ENCODE results near the gene FANCC.

FANCC gene

GRCh38 chr9:95157481-95158151, 159.9 kb downstream of the FANCC start:
- no peak overlapping the region for H3K4me3 ChIP-seq (ENCODE audit: low read length)
- TF ChIP-seq ZNF274 (IDR thresholded peaks at IDR 0.05; ENCODE audit: low read depth, low read length), result no peak

GRCh38 chr9:95156074-95156473, 161.4 kb downstream of the FANCC start:
- TF ChIP-seq ZNF274 (IDR thresholded peaks at IDR 0.05; ENCODE audit: low read depth, low read length), result no peak
- H3K4me3 ChIP-seq (ENCODE audit: low read length), result no peak overlapping the region

GRCh38 chr9:95155220-95155619, 162.3 kb downstream of the FANCC start:
- no peak overlapping the region for H3K4me3 ChIP-seq (ENCODE audit: low read length)
- TF ChIP-seq ZNF274 (IDR thresholded peaks at IDR 0.05; ENCODE audit: low read depth, low read length), result no peak

- TF ChIP-seq ZNF274 (IDR thresholded peaks at IDR 0.05; ENCODE audit: low read depth, low read length), result no peak
- H3K4me3 ChIP-seq (ENCODE audit: low read length), result no peak overlapping the region
Measured at GRCh38 chr9:95150903-95151302, 166.6 kb downstream of the FANCC start.

- TF ChIP-seq ZNF274 (IDR thresholded peaks at IDR 0.05; ENCODE audit: low read depth, low read length), result no peak
- H3K4me3 ChIP-seq (ENCODE audit: low read length), result no peak overlapping the region
Measured at GRCh38 chr9:95148208-95148520, 169.3 kb downstream of the FANCC start.

- TF ChIP-seq ZNF274 (IDR thresholded peaks at IDR 0.05; ENCODE audit: low read depth, low read length), result no peak
- H3K4me3 ChIP-seq (ENCODE audit: low read length), result no peak overlapping the region
Measured at GRCh38 chr9:95147452-95148207, 169.9 kb downstream of the FANCC start.

GRCh38 chr9:95143591-95144561, 173.6 kb downstream of the FANCC start:
- TF ChIP-seq ZNF274 (IDR thresholded peaks at IDR 0.05; ENCODE audit: low read depth, low read length), result no peak
- no peak overlapping the region for H3K4me3 ChIP-seq (ENCODE audit: low read length)

GRCh38 chr9:95142728-95143127, 174.8 kb downstream of the FANCC start:
- no peak overlapping the region for H3K4me3 ChIP-seq (ENCODE audit: low read length)
- TF ChIP-seq ZNF274 (IDR thresholded peaks at IDR 0.05; ENCODE audit: low read depth, low read length), result no peak

- TF ChIP-seq ZNF274 (IDR thresholded peaks at IDR 0.05; ENCODE audit: low read depth, low read length), result no peak
- H3K4me3 ChIP-seq (ENCODE audit: low read length), result no peak overlapping the region
Measured at GRCh38 chr9:95142315-95142714, 175.2 kb downstream of the FANCC start.

GRCh38 chr9:95140821-95141220, 176.7 kb downstream of the FANCC start:
- no peak overlapping the region for H3K4me3 ChIP-seq (ENCODE audit: low read length)
- no peak for TF ChIP-seq ZNF274 (IDR thresholded peaks at IDR 0.05; ENCODE audit: low read depth, low read length)

- no peak overlapping the region for H3K4me3 ChIP-seq (ENCODE audit: low read length)
- TF ChIP-seq ZNF274 (IDR thresholded peaks at IDR 0.05; ENCODE audit: low read depth, low read length), result no peak
Measured at GRCh38 chr9:95139126-95139525, 178.4 kb downstream of the FANCC start.

GRCh38 chr9:95138474-95138873, 179.0 kb downstream of the FANCC start:
- no peak for TF ChIP-seq ZNF274 (IDR thresholded peaks at IDR 0.05; ENCODE audit: low read depth, low read length)

GRCh38 chr9:95137587-95138145, 179.8 kb downstream of the FANCC start:
- TF ChIP-seq ZNF274 (IDR thresholded peaks at IDR 0.05; ENCODE audit: low read depth, low read length), result no peak
- H3K4me3 ChIP-seq (ENCODE audit: low read length), result no peak overlapping the region

More at GRCh38 chr9:95138474-95138873, 179.0 kb downstream of the FANCC start:
- H3K4me3 ChIP-seq (ENCODE audit: low read length), result no peak overlapping the region

GRCh38 chr9:95135756-95136155, 181.8 kb downstream of the FANCC start:
- TF ChIP-seq ZNF274 (IDR thresholded peaks at IDR 0.05; ENCODE audit: low read depth, low read length), result no peak
- no peak overlapping the region for H3K4me3 ChIP-seq (ENCODE audit: low read length)
